Measurements from ENCODE around the gene MIA2.

DNA sequence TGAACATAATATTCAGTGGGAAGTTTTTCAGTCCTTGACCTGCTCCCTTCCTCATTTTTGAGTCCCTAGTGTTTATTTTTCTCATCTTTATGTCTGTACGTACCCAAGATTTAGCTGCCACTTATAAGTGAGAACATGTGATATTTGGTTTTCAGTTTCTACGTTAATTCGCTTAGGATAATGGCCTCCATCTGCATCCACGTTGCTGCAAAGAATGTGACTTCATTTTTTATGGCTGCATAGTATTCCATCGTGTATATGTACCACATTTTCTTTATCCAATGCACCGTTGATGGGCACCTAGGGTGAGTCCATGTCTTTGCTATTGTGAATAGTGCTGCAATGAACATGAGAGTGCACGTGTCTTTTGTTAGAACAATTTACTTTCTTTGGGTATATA is 30.3 kb downstream of the MIA2 start:
- TF ChIP-seq, protein P1, sequence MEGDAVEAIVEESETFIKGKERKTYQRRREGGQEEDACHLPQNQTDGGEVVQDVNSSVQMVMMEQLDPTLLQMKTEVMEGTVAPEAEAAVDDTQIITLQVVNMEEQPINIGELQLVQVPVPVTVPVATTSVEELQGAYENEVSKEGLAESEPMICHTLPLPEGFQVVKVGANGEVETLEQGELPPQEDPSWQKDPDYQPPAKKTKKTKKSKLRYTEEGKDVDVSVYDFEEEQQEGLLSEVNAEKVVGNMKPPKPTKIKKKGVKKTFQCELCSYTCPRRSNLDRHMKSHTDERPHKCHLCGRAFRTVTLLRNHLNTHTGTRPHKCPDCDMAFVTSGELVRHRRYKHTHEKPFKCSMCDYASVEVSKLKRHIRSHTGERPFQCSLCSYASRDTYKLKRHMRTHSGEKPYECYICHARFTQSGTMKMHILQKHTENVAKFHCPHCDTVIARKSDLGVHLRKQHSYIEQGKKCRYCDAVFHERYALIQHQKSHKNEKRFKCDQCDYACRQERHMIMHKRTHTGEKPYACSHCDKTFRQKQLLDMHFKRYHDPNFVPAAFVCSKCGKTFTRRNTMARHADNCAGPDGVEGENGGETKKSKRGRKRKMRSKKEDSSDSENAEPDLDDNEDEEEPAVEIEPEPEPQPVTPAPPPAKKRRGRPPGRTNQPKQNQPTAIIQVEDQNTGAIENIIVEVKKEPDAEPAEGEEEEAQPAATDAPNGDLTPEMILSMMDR (IDR thresholded peaks at IDR 0.05), result no peak
- no peak for TF ChIP-seq POLR2A (IDR thresholded peaks at IDR 0.05)

Data from ovary (tissue), 3 donors.